ENCODE results near the gene CYTIP.
"Not testable (repeated sequence)": the region's sequence is repeated elsewhere in the genome, so short reads cannot be mapped to it uniquely, and the experiment has no call there.

Gene CYTIP

GRCh38 chr2:157368508-157368907, 75.4 kb downstream of the CYTIP start:
- not testable (repeated sequence) for DNase-seq (ENCODE audit: low read depth)

- no peak for DNase-seq (ENCODE audit: low read depth)
Observed at GRCh38 chr2:157367704-157368103, 76.2 kb downstream of the CYTIP start.
